HG03108 (cell line): Measurements from ENCODE around the gene REEP3.
"Not testable (repeated sequence)": the region's sequence is repeated elsewhere in the genome, so short reads cannot be mapped to it uniquely, and the experiment has no call there.

ENCODE experiments used
- ATAC-seq: cut with Tn5 transposase; IDR thresholded peaks from one replicate; pipeline ENCODE4 v1.9.1; 2021; ENCODE audit warnings: moderate library complexity; ENCODE audit not compliant: unreplicated experiment

REEP3 gene

DNA sequence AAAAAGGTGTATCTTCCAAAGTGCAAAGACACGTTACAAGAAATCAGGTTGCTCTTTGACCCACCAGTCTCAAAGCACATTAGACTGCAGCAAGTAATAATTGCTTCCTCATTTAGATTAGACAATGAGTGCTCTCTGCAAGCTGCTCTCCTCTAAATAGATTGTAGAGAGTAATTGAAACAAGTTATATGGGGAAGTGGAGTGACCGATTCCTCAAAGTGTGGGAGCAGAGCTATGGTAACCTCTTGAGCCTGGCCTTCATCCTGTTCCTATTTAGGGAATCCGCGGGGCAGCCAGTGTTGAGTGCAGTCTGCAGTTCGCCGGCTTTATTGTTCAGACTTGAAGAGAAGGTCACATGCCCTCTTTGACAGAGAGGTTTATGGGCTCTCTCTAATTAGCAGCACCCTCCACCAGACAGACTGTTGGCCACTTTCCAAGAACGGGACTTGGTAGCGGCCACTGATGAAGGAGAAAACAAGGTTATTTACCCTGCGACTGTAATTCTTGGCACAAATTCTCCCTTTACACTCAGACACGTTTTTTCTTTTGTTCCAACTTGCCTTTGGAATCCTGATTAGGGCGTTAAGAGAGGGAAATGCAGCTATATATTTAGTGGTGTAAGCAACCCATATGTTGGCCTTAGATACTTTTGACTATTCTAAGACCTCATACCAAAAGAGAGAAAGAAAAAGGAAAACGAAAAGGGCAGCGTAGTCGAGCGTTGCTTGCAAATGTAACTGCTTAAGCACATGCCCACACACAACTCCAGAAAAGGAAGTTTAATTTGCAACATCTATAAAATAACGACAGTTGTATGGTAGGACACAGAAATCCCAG lies 107.5 kb downstream of the REEP3 start:
- peak; percentile 24 for ATAC-seq

DNA sequence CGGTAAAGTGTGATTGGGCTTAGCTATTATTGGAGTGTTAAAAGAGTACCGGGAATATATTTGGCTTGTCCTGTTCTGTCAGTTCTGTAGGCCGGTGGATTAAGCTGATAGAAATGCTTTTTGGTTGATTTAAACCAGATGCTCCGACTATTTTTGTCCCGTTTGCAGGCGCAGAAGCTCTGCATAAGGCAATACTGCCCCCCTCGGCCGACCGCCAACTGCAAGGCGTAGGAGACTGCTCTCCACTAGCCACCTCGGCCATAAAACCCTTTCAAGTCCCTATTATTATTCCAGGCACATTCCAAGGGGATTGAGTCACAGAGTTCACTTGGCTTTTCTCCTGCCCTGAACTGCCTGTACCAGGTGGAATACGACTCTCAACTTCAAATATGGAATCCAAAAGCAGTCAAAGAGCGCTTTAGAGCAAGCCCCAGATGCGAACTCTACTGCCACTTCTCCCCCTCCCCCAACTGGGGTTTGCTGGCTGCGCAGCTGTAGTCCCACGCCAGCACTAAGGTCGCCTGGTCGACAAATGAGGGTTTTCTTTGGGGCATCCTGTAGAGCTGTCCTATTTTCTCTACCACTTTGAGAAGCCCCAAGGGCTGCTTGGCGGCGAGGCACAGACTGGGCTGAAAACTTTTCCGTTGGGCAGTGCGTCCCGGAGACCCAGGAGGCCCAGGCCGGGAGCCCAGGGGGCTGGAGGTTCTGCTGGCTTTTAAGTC lies 108.3 kb downstream of the REEP3 start:
- peak; percentile 37 for ATAC-seq

DNA sequence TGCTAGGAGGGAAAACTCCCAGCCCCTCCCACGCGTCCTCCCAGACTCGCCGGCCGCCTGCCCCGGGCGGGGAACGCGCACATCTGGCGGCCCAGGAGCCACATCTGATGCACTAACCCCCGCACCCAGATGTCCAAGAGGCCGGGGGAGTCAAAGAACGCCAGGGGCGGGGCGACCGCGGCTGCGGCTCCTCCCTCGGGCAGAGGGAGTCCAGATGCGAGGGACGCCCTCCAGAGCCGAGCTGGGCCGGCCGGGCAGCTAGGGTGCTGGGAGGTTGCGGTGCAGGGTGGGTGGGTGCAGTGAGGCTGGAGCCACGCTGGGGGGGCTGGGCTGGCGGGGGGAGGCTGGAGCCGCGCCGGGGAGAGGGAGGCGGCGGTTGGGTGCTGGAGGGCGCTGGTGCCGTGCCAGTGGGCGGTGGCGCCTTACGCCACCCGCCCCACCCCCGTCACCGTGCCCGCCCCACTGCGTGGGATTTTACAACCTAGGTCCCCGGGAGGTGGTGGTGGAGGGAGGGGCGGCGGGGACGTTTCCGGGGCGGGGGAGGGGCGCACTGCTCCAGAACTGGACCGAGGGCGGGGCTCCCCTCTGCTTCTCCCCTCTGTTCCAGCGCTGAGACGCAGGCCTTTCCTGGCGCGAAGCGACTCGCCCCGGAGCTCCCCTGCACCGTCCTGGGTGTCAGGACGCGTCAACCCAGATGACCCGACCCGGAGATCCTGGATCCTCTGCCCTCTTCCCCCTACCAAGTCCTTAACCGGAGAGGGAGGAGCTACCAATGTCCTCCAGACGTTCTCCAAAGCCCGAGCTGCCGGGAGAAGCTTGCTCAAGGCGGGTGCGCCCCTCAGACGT lies 109.1 kb downstream of the REEP3 start:
- ATAC-seq, result peak; percentile 53

DNA sequence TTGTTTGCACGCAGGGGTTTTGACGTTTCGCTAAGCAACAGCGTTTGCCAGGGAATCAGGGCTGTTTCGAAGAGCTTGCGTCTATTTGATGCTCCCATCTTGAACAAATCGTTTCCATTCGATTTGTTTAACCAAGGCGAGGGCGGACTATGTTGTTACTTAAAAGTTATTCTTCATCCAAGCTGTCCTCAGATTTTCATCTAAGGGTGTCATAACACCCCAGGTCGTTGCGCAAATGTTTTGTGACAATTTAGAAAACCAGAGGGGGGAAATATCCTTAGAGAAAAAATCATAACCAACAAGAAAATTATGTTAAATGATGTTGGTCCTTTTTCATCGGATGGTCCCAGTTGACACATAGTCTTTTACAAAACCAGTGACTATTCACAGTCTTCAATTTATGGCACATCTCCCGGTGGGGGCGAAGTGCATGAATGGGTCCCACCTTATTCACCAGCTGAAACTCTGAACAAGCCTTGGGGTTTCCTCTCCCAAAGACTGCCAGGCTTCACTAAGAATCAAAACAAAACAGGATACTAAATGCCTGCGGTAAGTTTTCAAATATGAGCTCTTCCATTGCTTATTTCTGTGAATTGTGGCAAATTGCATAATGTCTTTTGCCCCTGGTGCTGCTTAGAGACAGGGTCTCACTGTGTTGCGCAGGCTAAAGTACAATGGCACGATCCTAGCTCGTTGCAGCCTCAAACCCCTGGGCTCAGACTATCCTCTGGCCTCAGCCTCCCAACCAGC lies 109.9 kb downstream of the REEP3 start:
- ATAC-seq, result no peak

DNA sequence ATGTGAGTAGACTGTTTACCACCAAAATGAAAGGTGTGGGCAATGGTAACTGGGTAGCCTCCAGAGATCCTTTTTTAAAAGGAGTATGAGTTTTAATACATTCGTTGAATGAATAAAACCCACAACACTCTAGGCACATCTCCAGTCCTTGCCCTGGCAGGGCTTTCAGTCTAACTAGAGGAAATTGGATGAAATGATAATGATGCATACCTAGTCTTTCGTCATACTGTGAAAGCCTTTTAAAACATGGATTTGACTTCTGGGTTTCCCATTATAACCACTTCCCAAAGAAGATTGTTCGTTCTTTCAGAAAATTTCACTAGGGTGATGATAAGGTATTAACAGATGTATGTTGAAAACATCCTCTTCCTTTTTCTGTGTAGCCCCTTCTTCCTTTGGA lies 110.8 kb downstream of the REEP3 start:
- ATAC-seq, result no peak

DNA sequence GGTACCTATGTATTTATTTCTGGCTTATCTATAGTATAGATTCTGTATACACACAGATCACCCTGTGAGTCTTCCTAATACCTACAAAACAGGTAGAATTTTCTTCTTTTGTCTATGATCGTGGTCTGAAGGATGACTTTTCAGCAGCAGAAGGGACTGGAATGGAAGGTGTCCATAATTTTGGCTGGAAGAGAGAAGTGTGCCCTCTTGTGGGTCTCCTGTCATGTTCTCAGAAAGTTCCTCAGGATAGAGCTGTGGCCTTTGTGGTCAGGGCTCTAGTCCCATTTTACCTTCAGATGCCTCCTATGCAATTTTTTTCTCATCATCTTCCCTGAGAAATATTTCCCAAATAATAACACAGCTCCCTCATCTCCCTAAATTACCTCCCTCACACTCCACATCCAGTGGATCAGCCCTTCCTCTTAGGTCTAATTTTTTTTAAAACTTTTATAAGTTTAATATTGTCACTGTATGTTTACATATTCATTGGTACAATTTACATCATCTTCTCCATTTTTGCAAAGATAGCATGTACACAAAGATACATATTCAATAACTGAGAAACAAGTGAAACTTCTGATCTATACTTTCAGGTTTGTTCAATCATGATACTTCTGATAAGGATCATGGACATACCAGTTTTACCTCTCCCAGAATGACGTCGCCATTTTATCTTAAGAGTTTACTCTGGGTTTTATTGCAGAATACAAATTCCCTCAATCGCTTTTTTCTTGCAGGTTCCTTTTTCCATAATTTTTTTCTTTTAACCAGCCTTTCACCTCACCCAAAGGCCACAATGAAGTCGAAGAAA lies 112.7 kb downstream of the REEP3 start:
- no peak for ATAC-seq

DNA sequence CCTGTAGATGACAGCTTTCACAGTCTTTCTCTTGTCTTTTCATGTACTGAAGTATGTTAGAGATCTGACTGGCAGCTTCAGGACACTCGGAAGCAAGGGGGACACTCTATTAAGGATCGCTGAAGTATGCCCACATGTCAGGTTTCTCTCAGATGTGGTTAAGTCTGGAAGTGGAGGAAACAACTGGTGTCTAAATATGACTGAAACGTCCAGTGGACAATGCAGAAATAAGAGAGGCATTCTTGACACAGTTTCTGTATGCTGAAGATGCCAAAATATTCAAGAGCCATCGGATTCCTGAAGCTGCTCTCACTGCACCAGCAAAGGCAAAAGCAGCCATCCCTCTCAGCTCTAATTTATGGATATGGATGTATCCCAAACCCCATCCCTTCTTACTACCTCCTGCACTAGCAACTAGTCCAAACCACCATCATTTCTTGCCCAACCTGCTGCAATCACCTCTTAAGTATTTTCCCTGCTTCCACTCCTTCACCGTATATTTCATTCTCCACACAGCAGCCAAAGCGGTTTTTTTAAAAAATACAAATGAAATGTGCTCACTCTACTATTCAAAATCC lies 113.4 kb downstream of the REEP3 start:
- ATAC-seq, result no peak

DNA sequence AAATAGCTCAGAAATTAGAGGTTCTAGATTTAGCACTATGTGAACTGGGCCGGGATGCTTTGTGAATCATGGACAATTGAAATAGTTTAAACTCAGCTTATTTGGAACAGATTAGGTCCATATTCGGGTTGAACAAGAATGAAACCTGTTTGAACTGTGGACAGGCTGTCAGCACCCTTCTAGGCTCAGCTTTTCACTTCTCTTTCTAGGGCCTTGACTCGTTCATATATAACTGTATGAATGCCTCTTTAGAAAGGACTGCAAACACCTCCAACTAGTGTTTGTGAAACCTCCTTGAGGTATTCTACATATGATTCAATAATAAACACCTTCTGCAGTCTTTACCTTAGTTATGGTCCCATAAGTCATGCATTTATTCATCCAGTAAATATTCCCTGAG lies 115.6 kb downstream of the REEP3 start:
- ATAC-seq, result no peak

DNA sequence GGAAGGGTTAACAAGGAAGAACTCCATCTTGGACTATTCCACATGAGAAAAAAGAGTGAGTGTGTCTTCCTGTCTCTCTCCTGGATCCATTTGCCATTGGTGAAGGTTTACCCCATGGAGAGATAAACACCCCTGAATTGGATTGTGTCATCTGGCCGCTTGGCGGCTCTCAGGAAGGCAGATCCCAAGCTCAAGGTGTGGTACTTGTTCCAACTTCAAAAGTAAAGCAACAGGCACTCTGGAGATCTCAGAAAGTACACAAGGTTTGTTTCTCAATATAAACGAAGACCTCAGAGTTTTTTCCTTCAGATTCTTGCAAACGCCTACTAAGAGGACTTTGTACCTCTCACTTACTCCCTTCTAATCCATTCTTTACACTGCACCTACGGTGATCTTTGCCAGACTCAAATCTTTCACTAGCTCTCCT lies 116.7 kb downstream of the REEP3 start:
- ATAC-seq, result no peak

DNA sequence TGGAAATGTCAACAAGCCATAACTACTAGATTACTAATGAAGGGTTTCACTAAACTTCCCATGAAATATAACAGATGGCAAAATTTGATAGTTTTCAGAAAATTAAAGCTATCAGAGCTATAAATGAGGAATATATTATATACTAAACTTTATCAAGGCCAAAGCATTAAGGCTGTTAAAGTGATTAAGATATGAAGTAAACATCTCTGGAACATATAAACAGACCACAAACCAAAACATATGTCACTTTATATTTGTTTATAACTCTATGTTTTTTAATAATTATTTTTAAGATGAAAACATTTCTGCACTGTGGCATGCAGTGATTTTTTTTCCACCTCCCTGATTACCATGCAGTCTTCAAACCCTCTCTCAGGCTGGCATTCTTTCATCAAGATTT lies 120.2 kb downstream of the REEP3 start:
- ATAC-seq, result no peak

DNA sequence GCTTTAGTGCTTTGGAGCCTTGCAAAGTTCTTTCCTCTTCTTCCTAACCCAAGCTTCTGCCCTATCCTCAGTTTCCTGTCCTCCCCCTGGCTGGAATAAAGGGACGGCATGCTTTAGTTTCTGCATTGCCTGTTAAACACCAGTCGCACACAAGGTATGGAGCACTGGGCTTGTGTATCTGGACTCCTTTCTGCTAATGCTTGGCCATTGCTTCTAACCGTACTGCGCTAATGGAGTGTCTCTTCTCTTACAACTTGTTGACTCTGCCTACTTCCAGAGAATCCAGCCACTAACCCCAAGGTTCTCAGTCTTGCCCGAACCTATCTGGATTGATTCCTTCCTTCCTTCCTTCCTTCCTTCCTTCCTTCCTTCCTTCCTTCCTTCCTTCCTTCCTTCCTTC lies 120.6 kb downstream of the REEP3 start:
- no peak for ATAC-seq

DNA sequence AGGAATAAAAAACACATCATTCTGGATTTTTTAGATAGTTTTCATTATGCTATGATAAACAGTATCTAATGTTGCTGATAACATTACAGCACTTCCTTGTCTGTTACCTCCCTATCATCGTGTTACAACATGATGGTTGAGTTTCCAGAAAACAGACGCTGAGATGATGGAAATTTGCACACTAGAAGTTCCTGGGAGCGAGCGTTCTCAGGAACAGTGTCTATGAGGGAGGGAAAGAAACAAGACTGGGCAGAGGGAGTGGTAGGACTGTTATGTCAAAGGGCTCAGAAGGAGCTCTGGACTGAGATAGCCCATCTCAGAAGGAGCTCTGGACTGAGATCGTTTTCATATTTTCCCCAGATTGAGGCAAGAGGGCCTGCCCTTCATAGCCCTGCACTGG lies 121.6 kb downstream of the REEP3 start:
- ATAC-seq, result no peak

DNA sequence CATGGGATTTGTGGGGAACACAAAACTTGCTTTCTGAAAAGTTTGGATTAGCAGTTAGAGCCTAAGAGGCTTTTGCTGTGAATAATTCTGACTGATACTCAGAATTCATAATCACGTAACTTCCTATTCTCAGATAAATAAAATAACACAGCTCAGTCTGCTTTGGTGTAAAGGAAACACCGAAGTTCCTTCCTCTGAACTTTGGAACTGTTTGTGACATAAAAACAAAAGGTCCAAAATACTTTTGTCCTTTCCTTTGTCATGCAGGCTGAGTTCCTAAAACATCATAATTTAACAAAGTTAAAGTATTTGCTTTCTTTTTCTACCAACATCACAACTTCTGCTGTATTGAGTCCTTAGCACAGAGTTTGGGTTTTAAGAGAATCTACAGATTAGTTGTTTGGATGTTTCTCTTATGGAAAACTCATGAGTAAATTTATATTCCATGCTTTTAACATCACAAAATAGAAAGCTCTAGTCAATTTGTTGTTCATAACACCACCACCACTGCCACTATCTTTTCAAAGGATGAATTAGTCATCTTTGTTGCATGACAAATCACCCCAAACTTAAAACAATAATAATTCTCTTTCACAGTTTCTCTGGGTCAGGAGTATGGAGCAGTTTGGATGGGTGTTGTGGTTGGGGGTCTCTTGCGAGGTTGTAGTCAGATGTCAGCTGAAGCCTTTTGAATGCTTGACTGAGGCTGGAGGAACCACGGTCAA lies 123.4 kb downstream of the REEP3 start:
- no peak for ATAC-seq

DNA sequence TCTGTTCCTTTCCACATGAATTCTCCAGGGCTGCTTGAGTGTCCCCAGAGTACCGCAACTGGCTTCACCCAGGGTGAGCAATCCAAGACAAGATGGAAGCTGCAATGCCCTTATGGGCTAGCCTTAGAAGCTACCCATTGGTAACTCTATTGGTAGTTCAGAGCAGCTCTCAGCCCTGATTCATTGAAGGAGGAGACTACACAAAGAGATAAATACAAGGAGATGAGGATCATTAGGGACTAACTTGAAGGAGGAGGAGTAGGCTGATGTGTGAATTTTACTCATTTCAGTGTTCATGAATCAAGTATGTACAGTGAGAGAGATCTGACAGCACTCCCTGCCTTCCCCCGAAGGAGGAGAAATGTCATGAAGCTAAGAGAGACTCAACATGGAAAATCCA lies 124.0 kb downstream of the REEP3 start:
- ATAC-seq, result no peak

DNA sequence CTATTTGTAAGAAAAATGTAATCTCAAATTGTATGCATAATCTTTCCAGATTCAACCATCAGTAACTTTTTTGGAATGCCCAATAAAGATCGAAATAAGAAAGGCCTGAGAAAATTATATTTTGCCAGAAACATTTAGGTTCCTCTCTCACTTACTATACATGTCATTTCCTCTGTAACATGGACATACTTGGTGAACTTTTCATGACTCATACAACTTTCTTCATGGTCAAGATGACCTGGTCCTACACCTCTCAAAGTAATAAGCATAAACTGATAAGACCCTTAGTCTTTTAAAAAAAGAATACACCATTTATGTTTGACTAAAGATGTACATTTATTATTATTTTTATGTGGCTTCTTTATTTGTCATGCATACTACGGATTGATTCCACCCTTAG lies 125.3 kb downstream of the REEP3 start:
- no peak for ATAC-seq

DNA sequence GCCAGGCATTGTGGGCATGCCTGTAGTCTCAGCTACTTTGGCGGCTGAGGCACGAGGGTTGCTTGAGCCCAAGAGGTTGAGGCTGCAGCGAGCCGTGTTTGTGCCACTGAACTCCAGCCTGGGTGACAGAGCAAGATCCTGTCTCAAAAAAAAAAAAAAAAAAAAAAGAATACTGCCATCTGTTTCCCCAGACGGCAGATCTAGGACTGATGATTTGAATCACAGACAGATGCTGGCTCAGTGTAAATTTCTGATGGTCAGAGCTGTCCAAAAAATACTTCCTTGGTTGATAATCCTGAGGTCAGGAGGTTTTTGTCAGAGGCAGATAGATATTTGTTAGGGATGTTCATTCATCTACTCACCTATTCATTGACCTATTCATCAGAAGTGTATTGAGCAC lies 130.7 kb downstream of the REEP3 start:
- no peak for ATAC-seq

DNA sequence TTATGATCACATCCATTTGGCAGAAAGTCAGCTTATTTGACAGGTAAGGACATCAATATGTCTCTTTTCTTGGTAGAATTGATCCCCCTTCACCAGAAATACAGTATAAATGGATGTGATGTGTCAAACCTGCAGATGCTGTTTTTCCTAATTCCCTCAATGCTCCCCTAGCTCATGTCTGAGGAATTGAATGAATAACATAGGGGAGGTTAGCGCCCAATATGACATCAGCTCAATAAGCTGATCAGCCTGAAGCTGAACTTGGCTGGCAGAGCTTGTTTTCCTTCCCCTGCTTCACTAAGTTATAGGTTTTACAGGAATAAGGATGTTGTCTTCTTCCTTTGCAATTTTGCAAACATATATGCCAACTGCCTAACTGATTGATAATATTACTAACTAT lies 132.5 kb downstream of the REEP3 start:
- no peak for ATAC-seq

DNA sequence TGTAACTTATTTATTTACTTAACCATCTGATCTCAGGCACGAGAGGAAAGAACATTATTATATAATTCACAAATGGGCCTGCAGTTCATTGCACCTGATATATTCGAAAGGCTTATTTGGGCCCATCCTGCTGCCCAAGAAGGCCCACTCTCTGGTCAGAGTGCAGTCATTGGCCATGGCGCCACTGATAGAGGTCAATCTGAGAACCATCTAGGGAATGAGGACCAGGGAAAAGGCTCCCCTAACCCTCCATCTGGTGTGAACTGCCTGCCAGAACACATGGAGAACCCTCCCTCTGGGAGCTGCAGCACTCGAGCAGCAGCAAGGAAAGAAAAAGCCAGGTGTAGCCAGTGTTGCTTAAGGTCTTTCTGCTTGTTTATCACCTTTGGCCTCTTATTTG lies 136.6 kb downstream of the REEP3 start:
- ATAC-seq, result no peak

DNA sequence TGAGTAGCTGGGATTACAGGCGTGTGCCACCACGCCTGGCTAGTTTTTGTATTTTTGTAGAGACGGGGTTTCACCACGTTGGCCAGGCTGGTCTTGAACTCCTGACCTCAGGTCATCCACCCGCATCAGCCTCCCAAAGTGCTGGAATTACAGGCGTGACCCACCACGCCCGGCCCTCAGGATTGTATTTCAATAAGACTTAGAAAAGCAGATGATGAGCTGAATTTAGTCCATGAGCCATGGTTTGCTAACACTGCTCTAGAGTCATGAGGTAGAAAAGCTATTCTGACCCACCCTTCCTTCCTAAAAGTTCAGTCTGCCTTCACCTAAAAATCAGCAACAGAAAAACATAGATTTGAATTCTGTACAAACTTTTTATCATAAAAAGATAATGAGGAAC lies 139.7 kb downstream of the REEP3 start:
- ATAC-seq, result not testable (repeated sequence)
